ENCODE data around the gene CYYR1.

CYYR1 gene

GRCh38 chr21:26550326-26550725 lies 22.8 kb downstream of the CYYR1 start:
- no peak for DNase-seq

GRCh38 chr21:26546446-26547097 lies 26.5 kb downstream of the CYYR1 start:
- no peak for DNase-seq

- no peak for DNase-seq
These were observed 28.8 kb downstream of the CYYR1 start for GRCh38 chr21:26544201-26544775.

- no peak for DNase-seq
These were observed 32.4 kb downstream of the CYYR1 start for GRCh38 chr21:26540651-26541050.

GRCh38 chr21:26539566-26539965 lies 33.5 kb downstream of the CYYR1 start:
- DNase-seq: no peak

- no peak for DNase-seq
These were observed 38.6 kb downstream of the CYYR1 start for GRCh38 chr21:26534517-26534916.

GRCh38 chr21:26532208-26532607 lies 40.9 kb downstream of the CYYR1 start:
- no peak for DNase-seq

GRCh38 chr21:26529526-26529925 lies 43.6 kb downstream of the CYYR1 start:
- no peak for DNase-seq

- DNase-seq: no peak
These were observed 44.2 kb downstream of the CYYR1 start for GRCh38 chr21:26528882-26529281.

GRCh38 chr21:26522704-26523103 lies 50.4 kb downstream of the CYYR1 start:
- DNase-seq: no peak

- no peak for DNase-seq
These were observed 53.9 kb downstream of the CYYR1 start for GRCh38 chr21:26519142-26519541.

GRCh38 chr21:26515257-26515656 lies 57.8 kb downstream of the CYYR1 start:
- DNase-seq: no peak

GRCh38 chr21:26513212-26513611 lies 59.9 kb downstream of the CYYR1 start:
- no peak for DNase-seq

GRCh38 chr21:26512664-26513063 lies 60.4 kb downstream of the CYYR1 start:
- no peak for DNase-seq

- no peak for DNase-seq
These were observed 64.2 kb downstream of the CYYR1 start for GRCh38 chr21:26508903-26509302.

- no peak for DNase-seq
These were observed 66.1 kb downstream of the CYYR1 start for GRCh38 chr21:26506956-26507355.

GRCh38 chr21:26505211-26505610 lies 67.9 kb downstream of the CYYR1 start:
- no peak for DNase-seq

GRCh38 chr21:26503414-26503813 lies 69.7 kb downstream of the CYYR1 start:
- DNase-seq: no peak

GRCh38 chr21:26501495-26502021 lies 71.5 kb downstream of the CYYR1 start:
- no peak for DNase-seq

GRCh38 chr21:26499495-26499894 lies 73.6 kb downstream of the CYYR1 start:
- no peak for DNase-seq

GRCh38 chr21:26495283-26495849 lies 77.7 kb downstream of the CYYR1 start:
- peak; percentile 44 for DNase-seq

- no peak for DNase-seq
These were observed 81.4 kb downstream of the CYYR1 start for GRCh38 chr21:26491663-26492062.

GRCh38 chr21:26490771-26491170 lies 82.3 kb downstream of the CYYR1 start:
- no peak for DNase-seq

GRCh38 chr21:26489781-26490180 lies 83.3 kb downstream of the CYYR1 start:
- DNase-seq: peak; percentile 10
